Frontal cortex (tissue), 4 donors: Measurements from ENCODE around the gene ZNF385D. TPM values are rescaled to one million over a fixed set of nuclear protein-coding genes. Genes with fewer than 3 reads are reported as not detected.
"Not testable (repeated sequence)": the region's sequence is repeated elsewhere in the genome, so short reads cannot be mapped to it uniquely, and the experiment has no call there.

Experiments used
- DNase-seq, 2 donors: peaks; one replicate each; pipeline ENCODE4 v3.0.0; 2012; ENCODE audit warnings: low spot score in 2 of 2
- FAIRE-seq: peaks from 2 replicates; lab custom pipeline; 2012; peaks lifted over from hg19 to GRCh38; lab: Jason Lieb, UNC
- total RNA-seq: library from RNA; depleted of rRNA; stranded (reverse); fragments of >200 nt; gene quantifications from one replicate; pipeline ENCODE4 v1.2.3, GENCODE V29; 2014
- donor health status: control.
- donor health status: control.
- donor health status: control.

ZNF385D gene
- total RNA-seq, 1 donor from 2014 or later, result 17.5 TPM

DNA sequence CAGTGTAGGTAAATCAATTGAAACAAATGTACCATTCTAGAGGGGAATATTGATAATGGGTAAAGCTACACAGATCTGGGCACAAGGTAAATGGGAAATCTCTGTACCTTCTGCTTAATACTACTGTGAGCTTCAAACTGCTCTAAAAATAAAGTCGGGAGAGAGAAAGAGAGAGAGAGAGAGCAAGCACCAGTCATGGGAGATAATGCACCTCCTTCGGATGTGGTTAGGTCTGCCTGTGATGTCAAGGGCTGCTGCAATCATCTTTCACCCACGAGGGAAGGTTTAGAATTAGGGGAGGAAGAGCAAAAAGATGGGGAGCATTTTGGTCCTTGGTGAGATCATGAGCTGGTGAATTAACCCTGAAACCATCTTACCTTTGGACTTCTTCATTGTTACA, 219.1 kb downstream of the ZNF385D start:
- FAIRE-seq, result no peak

DNA sequence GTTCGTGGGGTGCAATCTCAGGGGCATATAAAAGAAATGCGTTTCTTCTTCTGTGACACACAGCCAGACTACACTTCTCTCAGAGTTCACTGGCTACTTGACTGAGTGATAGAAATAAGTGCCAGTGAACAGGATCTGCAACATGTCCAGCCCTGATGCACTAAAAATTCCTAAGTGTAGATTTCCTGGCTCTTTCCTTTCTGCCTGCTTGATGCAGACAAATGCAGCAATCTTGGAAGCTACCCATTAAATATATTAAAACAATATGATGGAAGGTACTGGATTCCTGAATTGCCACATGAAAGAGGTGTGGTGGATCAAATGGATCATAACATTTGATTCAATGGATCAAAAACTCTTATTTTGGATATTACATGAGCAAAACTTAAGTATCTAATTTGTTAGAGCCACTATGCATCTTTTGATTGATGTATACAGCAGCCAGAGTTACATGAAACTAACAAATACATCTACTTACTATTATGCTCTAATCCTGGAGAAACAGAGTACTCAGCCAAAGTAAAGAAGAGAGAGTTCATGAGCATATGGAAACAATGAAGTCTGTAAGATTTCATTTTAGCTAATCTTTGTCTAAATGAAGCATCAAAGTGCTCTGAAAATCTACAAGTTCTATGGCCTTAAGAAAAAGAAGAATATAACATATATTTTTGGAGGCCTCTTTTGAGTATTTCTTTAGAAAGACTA, 222.6 kb downstream of the ZNF385D start:
- no peak for FAIRE-seq
- no peak for DNase-seq

More for the DNA sequence above, 219.1 kb downstream of the ZNF385D start:
- no peak for DNase-seq

DNA sequence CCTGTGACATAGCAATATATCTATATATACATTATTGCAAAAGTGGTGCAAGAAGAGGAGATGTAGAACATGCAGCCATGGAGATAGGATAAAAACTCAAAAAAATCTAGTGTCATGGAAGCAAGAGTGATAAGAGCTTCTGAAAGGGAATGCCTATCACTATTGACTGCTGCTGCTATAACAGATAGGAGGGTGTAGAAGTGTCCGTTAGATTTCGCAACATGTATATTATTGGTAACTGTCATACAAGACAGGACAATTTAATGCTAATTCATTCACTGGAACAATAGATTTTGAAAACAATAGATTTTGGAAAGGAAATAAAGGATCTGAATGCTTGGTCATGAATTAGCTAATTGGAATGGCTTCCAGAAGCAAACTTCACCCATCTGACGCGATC, 224.5 kb downstream of the ZNF385D start:
- DNase-seq, result no peak
- no peak for FAIRE-seq

DNA sequence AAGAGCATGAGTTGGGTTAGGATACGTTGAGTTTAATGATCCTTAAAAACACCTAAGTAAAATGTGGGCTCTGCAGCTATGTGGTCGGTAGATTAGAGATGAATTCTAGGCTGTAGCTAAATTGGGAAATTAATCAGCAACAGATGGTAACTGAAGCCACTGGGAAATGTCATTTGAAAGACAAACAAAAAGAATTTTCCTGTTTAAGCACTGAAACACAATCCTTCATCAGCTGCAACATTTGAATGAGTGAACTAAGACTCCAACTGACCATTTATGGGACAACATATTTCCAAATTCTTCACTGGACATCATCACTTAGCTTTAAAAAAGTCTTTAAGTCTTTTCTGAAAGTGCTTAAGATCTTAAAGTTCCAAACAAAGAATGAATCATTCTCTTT, 226.9 kb downstream of the ZNF385D start:
- FAIRE-seq, result no peak
- no peak for DNase-seq

DNA sequence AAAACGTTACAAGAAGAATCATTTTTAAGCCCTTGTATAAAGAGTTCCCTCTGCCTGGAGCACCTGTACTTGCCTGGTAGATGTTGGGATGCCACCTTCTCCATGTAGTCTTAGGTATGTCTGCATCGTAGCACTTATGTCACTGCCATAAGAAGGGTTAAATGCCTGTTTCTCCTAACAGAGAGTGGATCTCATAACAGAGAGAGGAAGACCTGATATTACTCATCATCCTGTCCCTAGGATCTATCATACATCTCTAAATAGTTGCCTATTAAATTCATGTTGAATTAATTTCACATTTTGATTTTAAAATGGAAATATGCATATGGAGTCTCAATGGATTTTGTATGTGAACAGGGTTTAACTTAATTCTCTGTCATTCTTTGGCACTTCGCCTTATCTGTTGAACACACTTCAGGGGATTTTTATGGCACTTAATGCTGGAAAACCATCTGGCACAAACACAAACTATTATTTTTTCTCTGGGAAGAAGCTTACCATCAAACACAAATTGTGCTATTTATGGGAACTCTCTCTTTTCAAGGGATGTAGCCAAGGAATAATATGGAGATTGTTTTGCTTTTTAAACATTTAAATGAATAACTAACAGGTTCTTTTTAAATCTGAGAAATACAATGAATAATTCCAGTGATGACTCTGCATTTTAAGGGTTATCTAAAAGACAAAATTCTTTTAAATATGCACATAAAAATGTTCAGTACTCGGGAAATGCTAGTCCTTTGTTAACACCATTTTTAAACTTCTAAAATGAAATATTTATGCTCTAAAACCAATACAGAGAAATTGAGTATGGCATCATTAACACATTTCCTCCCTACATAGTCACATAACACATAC, 230.7 kb downstream of the ZNF385D start:
- DNase-seq, result no peak
- no peak for FAIRE-seq

DNA sequence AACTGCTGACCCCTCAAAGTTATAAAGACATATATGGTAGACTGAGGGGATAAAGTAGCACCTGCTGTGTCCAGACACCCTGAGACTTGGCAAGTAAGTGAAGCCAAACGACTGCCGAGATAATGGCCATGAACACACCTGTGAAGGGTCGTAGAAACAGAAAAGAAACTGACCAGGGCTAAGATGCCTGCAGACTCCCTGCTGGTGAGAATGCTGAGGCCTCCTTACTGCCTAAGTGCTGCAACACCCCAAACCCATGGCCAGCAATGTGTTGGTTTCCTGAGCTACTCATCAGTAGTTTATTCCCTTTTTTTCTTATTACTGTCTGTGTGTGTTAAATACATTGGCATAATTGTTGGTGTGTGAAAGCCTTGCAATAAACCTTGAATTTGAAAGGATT, 233.8 kb downstream of the ZNF385D start:
- no peak for FAIRE-seq

DNA sequence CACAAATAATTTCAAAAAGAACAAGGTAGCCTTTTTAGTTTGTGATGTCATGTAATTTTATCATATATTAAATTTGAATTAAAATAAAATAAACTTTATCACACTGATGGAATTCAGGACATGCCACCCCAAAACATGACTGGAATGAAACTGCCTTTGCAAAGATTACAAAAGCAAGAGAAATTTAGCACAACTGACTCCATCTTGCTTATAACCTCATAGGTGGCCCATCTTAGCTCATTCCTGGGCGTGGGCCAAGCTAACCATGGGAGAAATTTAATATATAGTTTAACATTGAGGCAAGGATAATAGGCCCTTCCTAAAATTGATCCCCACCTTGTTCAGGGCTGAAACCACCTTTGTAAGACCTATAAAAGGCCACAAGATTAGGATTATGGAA, 235.6 kb downstream of the ZNF385D start:
- FAIRE-seq (no peak), DNase-seq (no peak)

More for the DNA sequence above, 233.8 kb downstream of the ZNF385D start:
- no peak for DNase-seq

DNA sequence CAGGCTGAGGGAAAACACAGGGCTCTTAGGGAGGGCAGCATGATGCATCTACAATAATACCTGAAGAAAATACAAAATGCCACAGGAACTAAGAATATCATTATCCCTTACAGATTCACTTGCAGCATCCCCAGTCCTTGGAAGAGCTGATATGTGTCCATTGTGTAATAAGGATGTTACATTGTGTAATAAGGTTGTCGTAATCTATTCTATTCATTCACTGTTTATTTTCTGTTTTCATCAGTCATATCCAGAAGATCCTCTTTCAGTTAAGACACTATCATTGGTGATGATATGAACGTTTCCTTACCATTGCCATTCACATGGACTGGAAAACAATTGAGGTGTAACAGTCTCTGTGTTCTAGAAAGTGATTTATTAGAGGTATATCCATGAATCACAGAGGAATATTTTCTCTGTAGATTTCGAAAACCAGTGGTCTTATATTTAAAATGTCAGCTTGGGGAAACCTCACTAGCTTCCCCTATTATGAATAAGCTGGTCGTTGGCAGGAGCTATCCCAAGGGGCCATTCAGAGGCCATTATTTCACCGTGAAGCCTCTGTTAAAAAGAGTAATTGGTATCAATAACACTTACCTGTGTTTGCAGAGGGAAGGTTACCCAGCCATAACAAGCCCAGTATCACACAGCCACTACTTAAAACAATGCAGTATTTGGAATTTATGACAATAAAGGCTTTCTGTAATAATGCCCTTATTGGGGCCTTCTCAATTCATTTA, 241.1 kb downstream of the ZNF385D start:
- DNase-seq (no peak), FAIRE-seq (no peak)

DNA sequence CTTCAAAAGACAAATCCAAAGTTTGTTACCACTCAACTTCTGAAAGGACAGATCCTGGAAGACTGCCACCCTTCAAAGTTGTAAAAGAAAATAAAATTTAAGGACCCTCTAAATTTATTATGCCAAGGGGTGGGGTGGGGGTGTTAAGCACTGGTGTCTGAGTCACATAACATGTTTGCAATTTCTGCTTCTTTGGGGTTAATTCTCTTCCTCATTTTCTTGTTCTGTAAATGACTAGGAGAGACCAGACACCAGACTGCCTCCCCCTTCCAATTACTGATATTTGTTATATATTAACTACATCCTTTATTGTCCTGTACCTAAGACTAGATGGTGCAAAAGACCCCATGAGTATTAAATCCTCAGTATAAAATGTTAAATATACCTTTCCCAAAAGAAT, 242.8 kb downstream of the ZNF385D start:
- no peak for FAIRE-seq
- DNase-seq, result no peak

DNA sequence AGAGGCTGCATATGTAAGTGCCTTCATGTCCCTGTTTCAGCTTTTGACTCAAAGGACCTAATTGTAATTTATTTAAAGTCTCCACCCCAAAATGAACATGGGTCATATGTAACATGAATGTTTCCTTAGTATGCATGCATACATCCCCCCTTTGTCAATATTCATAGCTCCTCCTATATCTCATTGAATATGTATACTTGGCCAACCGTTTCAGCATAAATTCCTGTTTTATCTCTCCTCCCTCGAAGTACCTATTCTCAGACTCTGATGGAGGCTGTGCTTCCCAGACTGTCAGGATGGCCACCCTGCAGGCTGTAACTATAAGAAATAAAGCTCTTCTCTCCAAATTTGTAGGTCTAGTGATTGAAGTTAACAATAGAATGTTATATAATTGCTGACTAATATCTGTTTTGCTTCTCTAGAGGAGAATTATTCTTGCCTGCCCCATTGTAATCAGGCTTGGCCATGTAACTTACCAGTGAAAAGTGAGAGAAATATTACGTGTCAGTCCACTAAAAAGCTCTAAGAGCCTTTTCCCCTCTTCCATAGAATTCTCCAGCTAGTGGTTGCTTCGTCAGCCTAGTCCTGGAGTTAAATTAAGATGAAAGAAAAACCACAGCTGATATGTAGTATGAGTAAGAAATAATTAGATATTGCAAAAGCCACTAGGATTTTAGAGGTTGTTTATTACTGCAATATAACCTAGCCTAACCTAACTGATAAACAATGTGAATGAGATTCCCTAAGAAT, 245.1 kb downstream of the ZNF385D start:
- DNase-seq (no peak), FAIRE-seq (no peak)

DNA sequence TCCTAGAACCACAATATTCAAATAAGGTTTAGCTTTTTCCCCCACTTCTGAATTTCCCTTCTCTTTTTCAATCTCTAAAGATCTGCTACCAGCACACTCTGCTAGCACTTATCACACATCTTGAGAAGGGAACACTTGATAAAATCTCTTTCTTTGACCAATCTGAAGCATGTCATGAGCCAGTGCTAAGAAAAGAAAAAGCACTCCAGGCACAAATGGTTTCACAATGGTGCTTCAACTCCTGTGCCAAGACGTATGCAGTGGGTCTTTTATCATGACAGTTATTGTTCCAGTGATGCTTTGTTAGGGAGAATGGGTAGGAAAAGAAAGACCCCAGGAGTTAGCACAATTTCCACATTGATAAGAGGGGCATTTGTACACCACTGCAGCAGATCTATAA, 248.4 kb downstream of the ZNF385D start:
- FAIRE-seq, result no peak
- DNase-seq, result no peak

DNA sequence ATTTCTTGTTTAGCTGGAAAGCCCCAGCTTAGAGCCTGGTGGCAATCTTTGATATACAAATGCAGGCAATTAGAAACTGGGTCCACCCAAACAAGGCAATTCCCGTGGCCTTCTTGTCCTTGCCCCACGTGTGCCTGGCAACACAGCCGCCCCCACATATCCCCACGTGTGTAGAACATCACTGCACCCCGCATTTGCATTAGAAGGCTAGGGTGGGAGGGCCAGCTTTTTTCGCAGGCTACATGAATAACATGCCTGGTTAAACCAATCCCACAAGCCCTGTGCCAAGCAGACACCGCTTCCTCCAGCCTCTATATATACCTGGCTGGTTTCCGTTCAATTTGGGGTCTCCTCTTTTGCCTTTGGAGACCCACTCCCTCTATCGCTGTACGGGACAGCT, 250.2 kb downstream of the ZNF385D start:
- FAIRE-seq, result no peak
- no peak for DNase-seq

DNA sequence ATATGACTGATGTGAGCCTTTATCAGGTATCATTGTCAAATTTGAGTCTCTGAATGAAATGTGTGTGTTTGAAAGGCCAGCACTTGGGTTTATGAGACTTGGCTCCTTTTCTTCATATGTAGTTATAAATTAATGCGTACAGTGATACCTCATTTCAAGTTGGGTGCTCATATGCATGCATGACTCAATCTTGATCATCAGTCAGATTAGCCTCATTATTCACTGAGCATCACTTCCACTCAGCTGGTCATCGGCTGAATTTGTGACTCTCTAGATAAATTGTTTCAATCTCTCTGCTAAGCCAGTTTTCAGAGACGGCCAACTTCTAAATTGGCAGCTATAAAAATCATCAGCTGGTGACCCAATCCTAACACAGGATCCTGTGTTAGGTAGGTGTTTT, 260.3 kb downstream of the ZNF385D start:
- not testable (repeated sequence) for FAIRE-seq, DNase-seq

DNA sequence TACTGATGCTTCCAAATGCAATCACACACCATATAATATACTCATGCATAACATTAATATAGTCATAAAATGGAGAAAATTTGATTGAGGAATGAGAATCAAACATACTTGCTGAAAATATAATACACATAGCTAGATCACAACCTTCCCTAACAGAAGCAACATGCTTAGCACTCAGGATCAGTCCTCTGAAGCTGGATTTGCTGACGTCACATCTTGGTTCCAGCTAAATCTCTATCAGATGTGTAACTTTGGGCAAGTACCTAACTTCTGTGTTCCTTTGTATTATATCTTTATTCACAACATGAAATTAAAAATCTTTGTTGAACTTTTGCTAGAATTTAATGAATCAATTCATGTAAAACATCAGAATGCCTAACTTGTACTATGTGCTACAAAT, 263.5 kb downstream of the ZNF385D start:
- FAIRE-seq (no peak), DNase-seq (no peak)

DNA sequence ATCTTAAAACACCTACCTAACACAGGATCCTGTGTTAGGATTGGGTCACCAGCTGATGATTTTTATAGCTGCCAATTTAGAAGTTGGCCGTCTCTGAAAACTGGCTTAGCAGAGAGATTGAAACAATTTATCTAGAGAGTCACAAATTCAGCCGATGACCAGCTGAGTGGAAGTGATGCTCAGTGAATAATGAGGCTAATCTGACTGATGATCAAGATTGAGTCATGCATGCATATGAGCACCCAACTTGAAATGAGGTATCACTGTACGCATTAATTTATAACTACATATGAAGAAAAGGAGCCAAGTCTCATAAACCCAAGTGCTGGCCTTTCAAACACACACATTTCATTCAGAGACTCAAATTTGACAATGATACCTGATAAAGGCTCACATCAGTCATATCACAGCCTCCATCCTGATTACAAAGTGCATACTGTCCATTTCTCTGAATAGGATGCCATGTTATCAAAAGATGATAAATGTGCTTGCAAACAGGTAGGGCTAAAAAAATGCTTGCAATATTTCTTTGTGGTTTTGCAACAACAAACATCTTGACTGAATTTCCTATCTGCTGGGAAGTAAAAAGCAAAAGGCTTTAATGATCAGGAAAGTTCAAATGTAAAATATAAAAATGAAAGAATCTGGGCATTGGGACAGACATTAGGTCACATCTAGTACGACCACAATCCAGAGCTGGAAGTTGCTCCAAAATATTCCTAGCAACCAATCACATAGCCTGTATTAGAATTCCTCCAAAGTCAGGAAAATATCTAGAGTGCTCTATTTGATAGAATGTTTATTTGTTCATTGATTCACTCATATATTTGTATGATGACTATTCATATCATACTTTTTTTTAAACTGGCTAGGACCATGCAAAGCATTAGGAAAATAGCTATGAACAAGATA, 264.7 kb downstream of the ZNF385D start:
- DNase-seq, FAIRE-seq: not testable (repeated sequence)

DNA sequence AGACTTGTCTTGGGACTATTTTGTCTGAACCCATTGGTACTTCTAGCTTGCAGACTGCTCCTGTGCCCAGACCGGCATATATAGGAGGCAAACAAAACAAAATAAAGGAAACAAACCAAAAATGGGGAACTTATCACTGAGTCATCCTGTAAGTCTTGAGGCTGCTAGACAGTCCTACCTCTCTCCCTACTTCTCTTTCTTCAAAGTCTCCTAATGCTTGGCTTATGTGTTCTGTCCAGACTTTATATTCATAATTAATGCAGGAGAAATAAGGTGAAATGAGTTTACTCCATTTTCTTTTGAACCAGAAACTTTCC, 266.2 kb downstream of the ZNF385D start:
- FAIRE-seq (no peak), DNase-seq (no peak)

DNA sequence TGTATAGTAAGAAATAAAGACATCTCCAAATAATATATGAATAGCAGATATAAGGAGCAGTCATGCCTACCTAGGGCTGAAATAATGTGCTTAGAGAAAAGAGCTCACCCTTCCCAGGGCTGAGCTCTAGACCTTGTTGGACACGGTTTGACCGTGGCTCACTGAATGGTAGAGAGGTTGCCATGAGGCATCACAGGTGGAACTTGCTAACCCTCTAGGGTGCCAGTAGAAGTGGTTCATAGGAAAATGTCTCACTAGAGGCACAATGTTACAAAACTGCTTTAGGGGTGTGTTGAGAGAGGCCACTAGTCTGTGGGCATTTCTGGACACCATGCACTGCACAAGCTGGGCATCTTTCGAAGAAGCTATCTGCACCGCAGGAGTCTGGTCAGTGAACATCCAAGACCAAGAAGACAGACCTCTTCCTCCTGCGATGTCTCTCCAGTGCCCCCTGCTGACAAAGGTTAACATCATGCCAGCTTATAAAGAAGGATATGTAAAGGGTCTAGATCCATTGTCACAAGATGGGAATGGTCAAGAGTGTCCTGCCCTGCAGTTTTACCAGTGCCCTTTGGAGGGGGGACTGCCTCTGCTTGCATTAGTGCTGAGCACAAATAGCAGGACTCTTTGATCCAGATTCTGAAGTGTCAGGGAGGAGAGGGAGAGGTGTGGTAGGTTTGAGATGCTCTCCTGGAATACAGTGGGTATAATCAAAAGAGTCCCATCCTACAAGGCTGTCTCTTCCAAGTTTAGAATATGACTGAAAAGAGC, 266.8 kb downstream of the ZNF385D start:
- no peak for FAIRE-seq
- peak in 1 of 2 donors; percentile 3 for DNase-seq

DNA sequence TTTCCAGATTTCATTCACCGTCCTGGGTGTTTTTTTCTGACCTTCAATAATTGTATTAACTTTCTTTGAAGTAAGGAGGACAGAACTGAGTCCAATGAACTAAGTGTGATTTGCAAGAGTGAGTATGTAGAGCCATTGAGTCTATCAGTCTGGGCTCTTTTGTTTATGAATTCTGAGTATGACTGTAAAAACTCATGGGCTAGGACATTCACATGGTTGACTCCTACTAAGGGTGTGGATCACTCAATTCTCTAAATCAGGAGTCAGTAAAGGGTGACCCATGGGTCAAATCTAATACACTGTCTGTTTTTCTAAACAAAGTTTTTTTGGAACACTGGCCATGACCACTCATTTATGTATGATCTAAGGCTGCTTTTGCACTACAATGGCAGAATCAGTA, 269.0 kb downstream of the ZNF385D start:
- DNase-seq (no peak), FAIRE-seq (no peak)
